IPS-NIHi7 (cell line): ENCODE data around the gene TENT4B.

Experiments used
- DNase-seq: peaks from one replicate; pipeline ENCODE4 v3.0.0; 2012; ENCODE audit warnings: mixed read lengths; ENCODE audit errors: extremely low spot score

Gene TENT4B

GRCh38 chr16:50271148-50272041 is 118.3 kb downstream of the TENT4B start:
- no peak for DNase-seq

GRCh38 chr16:50272111-50272571 is 119.0 kb downstream of the TENT4B start:
- DNase-seq, result no peak

GRCh38 chr16:50272687-50273381 is 119.7 kb downstream of the TENT4B start:
- DNase-seq, result no peak

- DNase-seq, result no peak
Observed at GRCh38 chr16:50273382-50273690, 120.2 kb downstream of the TENT4B start.

GRCh38 chr16:50273888-50274325 is 120.8 kb downstream of the TENT4B start:
- no peak for DNase-seq

- DNase-seq, result no peak
Observed at GRCh38 chr16:50274326-50275097, 121.4 kb downstream of the TENT4B start.

- no peak for DNase-seq
Observed at GRCh38 chr16:50275098-50275415, 122.0 kb downstream of the TENT4B start.

GRCh38 chr16:50275428-50276325 is 122.6 kb downstream of the TENT4B start:
- no peak for DNase-seq

- no peak for DNase-seq
Observed at GRCh38 chr16:50276326-50276640, 123.2 kb downstream of the TENT4B start.

- DNase-seq, result no peak
Observed at GRCh38 chr16:50276801-50277555, 123.9 kb downstream of the TENT4B start.

- no peak for DNase-seq
Observed at GRCh38 chr16:50278251-50278650, 125.1 kb downstream of the TENT4B start.

GRCh38 chr16:50279504-50279865 is 126.4 kb downstream of the TENT4B start:
- DNase-seq, result no peak

- DNase-seq, result no peak
Observed at GRCh38 chr16:50280932-50281331, 127.8 kb downstream of the TENT4B start.
